Endothelial cell of umbilical vein (primary cell): ENCODE results near the gene REC8. TPM values are rescaled to one million over a fixed set of nuclear protein-coding genes. Genes with fewer than 3 reads are reported as not detected.

ENCODE experiments used
- BruUV-seq: library from RNA; stranded (reverse); fragments of 400-500 nt; replicated peaks from 2 replicates; lab custom pipeline; 2021; lab: Mats Ljungman, UMichigan
- CTCF ChIA-PET: fragments of 300-600, 350-600 bp; sonication (Branson Sonifier 250); formaldehyde crosslinking; loops from one replicate; lab custom pipeline; 2021; ENCODE audit warnings: antibody characterized with exemption, inconsistent platforms; lab: Charles Lee
- POLR2A ChIA-PET: fragments of 300-600, 350-600 bp; sonication (Branson Sonifier 250); formaldehyde crosslinking; loops from one replicate; lab custom pipeline; 2021; ENCODE audit warnings: antibody characterized with exemption, inconsistent platforms; lab: Charles Lee
- DNase-seq: peaks from one replicate; pipeline ENCODE4 v3.0.0-alpha.2; 2011; ENCODE audit warnings: low read depth, low spot score
- FAIRE-seq: peaks from 2 replicates; lab custom pipeline; 2011; peaks lifted over from hg19 to GRCh38; lab: Jason Lieb, UNC
- H2AFZ ChIP-seq: 2 replicates; pipeline ENCODE4 v1.6.0; 2012; ENCODE audit warnings: low read depth, low read length, control low read depth, inconsistent platforms
- H3K27ac ChIP-seq: 2 replicates; pipeline ENCODE4 v1.5.1; 2011; ENCODE audit warnings: low read depth, mild to moderate bottlenecking, control low read depth, low read length, moderate library complexity; ENCODE audit not compliant: insufficient read depth
- H3K27me3 ChIP-seq, 2 experiments: 2 replicates each; pipeline versions ENCODE4 v1.6.0 to v1.6.1; 2011; ENCODE audit warnings: low read length in 2 of 2, mixed read lengths in 1 of 2; ENCODE audit not compliant: control insufficient read depth in 2 of 2, insufficient read depth in 2 of 2
- H3K36me3 ChIP-seq, 2 experiments: 2 replicates in 1 of 2; 3 replicates in 1 of 2; pipeline ENCODE4 v1.5.1; 2011; ENCODE audit warnings: low read length in 2 of 2, mild to moderate bottlenecking in 1 of 2, moderate library complexity in 1 of 2; ENCODE audit not compliant: control insufficient read depth in 2 of 2, insufficient read depth in 2 of 2; ENCODE audit errors: extremely low read depth in 1 of 2
- H3K4me1 ChIP-seq: 3 replicates; pipeline ENCODE4 v1.5.1; 2011; ENCODE audit warnings: mild to moderate bottlenecking, low read length; ENCODE audit not compliant: control insufficient read depth, insufficient read depth; ENCODE audit errors: extremely low read depth
- H3K4me2 ChIP-seq: 2 replicates; pipeline ENCODE4 v1.6.1; 2011; ENCODE audit warnings: low read length, control low read depth, mixed read lengths; ENCODE audit not compliant: insufficient read depth
- H3K4me3 ChIP-seq, 3 experiments: fragments of 200-600 bp in 1 of 3; sonication (generic), shearing (Covaris generic) in 1 of 3; replicated peaks in 1 of 3; 2 replicates each; pipeline ENCODE4 v1.5.1; 2011 to 2016; ENCODE audit warnings: control low read depth in 3 of 3, low read length in 3 of 3, mild to moderate bottlenecking in 2 of 3, inconsistent platforms in 1 of 3, low read depth in 1 of 3, moderate library complexity in 1 of 3; ENCODE audit not compliant: insufficient read depth in 1 of 3
- H3K79me2 ChIP-seq: 2 replicates; pipeline ENCODE4 v1.6.0; 2012; ENCODE audit warnings: low read length, inconsistent platforms; ENCODE audit not compliant: control insufficient read depth, insufficient read depth
- H3K9ac ChIP-seq: replicated peaks from 2 replicates; pipeline ENCODE3; 2011; ENCODE audit warnings: low read length, control low read depth; ENCODE audit not compliant: insufficient read depth; ENCODE audit errors: extremely low read depth
- H3K9me1 ChIP-seq: replicated peaks from 3 replicates; pipeline ENCODE4 v1.6.0; 2011; ENCODE audit warnings: mild to moderate bottlenecking, low read length; ENCODE audit not compliant: control insufficient read depth, insufficient read depth; ENCODE audit errors: extremely low read depth
- H3K9me3 ChIP-seq: replicated peaks from 2 replicates; pipeline ENCODE4 v1.5.1; 2012; ENCODE audit warnings: low read length, inconsistent platforms; ENCODE audit not compliant: control insufficient read depth, insufficient read depth
- H4K20me1 ChIP-seq: replicated peaks from 2 replicates; pipeline ENCODE3; 2011; ENCODE audit warnings: mild to moderate bottlenecking, low read length; ENCODE audit not compliant: control insufficient read depth, insufficient read depth; ENCODE audit errors: extremely low read depth
- CTCF ChIP-seq, 2 donors: IDR thresholded peaks; 1 replicate in 1 of 2; 2 replicates in 1 of 2; pipeline ENCODE4 v1.5.1; 2011; ENCODE audit warnings: low read length in 2 of 2, mild to moderate bottlenecking in 2 of 2, moderate library complexity in 2 of 2, control low read depth in 1 of 2, inconsistent platforms in 1 of 2, low read depth in 1 of 2; ENCODE audit not compliant: insufficient read depth in 1 of 2; ENCODE audit errors: extremely low read depth in 1 of 2
- EZH2 ChIP-seq: IDR thresholded peaks from 2 replicates; pipeline ENCODE4 v1.6.1; 2012; ENCODE audit warnings: borderline replicate concordance, low read depth, mild to moderate bottlenecking, moderate library complexity, low read length, inconsistent platforms; ENCODE audit not compliant: severe bottlenecking
- FOS ChIP-seq: IDR thresholded peaks from 2 replicates; pipeline ENCODE4 v1.6.1; 2011; ENCODE audit warnings: mild to moderate bottlenecking, low read length, moderate library complexity, borderline replicate concordance; ENCODE audit not compliant: insufficient read depth
- GATA2 ChIP-seq: IDR thresholded peaks from 2 replicates; pipeline ENCODE4 v1.7.0; 2011; ENCODE audit warnings: low read depth, mild to moderate bottlenecking, moderate library complexity, mixed read lengths, low read length; ENCODE audit not compliant: insufficient read length, insufficient read depth
- JUN ChIP-seq: IDR thresholded peaks from 2 replicates; pipeline ENCODE4 v1.6.1; 2011; ENCODE audit warnings: borderline replicate concordance, low read depth; ENCODE audit not compliant: insufficient read length, insufficient read depth
- MAX ChIP-seq: IDR thresholded peaks from 2 replicates; pipeline ENCODE4 v1.6.1; 2011; ENCODE audit not compliant: insufficient read depth, insufficient read length
- MYC ChIP-seq: IDR thresholded peaks from one replicate; pipeline ENCODE4 v1.6.1; 2011; ENCODE audit warnings: mild to moderate bottlenecking, low read depth, low read length
- POLR2A ChIP-seq: IDR thresholded peaks from 2 replicates; pipeline ENCODE4 v1.6.1; 2012; ENCODE audit warnings: low read depth, mild to moderate bottlenecking, control low read depth, low read length
- POLR2AphosphoS5 ChIP-seq: IDR thresholded peaks from 2 replicates; pipeline ENCODE4 v1.6.1; 2012; ENCODE audit warnings: low read depth, mild to moderate bottlenecking, control low read depth, low read length, moderate library complexity; ENCODE audit not compliant: insufficient read depth
- dilution Hi-C: fragments of 300-500 bp; cut with MboI; formaldehyde crosslinking; loops from one replicate; pipeline ENCODE4 v1.15.0; 2019; ENCODE audit warnings: low sequenced_read_pairs; ENCODE audit not compliant: extremely low pct_ligation_motif_present
- intact Hi-C: fragments of 100-400 bp; cut with micrococcal nuclease; formaldehyde crosslinking; loops from one replicate; pipeline ENCODE4 v1.10.0; 2022
- polyA plus RNA-seq, 4 experiments: library from polyadenylated mRNA; depleted of rRNA in 3 of 4; stranded (reverse) in 3 of 4; unstranded in 1 of 4; fragments of >200 nt; gene quantifications; 2 replicates each; pipeline versions ENCODE4 v1.2.1 to v1.2.3, GENCODE V29; 2011 to 2012; ENCODE audit warnings: missing spikeins in 1 of 4
- total RNA-seq: library from RNA; stranded (reverse); gene quantifications from 2 replicates; pipeline ENCODE4 v1.2.3, GENCODE V29; 2021

The REC8 gene
- total and polyA plus RNA-seq, 2 donors (not counting 3 experiments of a cell fraction or from before 2014, with no cell fraction given) = 12.5 to 33.6 TPM

GRCh38 chr14:24176599-24176998, 4.7 kb downstream of the REC8 start:
- dilution Hi-C loops = no loop called here
- no peaks in the 10 kb centered on the region for H4K20me1 ChIP-seq
- TF ChIP-seq MYC (no peak), MAX (no peak), POLR2A (no peak), JUN (no peak), CTCF (IDR thresholded peaks at IDR 0.05; ENCODE audit: extremely low read depth in 1 of 2, insufficient read depth in 1 of 2, low read depth in 1 of 2, low read length in 2 of 2) (no peak), EZH2 (no peak), POLR2AphosphoS5 (no peak), GATA2 (no peak), FOS (no peak)
- H3K9me1 ChIP-seq = no peaks in the 10 kb centered on the region
- no peak overlapping the region for H2AFZ ChIP-seq
- H3K4me1 ChIP-seq = peaks cover 3% of the 10 kb centered on the region
- no peak overlapping the region for H3K27ac ChIP-seq
- no peak overlapping the region for H3K9ac ChIP-seq
- no peaks in the 10 kb centered on the region for H3K79me2 ChIP-seq
- ChIA-PET CTCF (no interaction called here), POLR2A (no interaction called here)
- FAIRE-seq (no peak), DNase-seq (no peak)
- H3K27me3 ChIP-seq = no peaks in the 10 kb centered on the region
- no TSS peak for BruUV-seq
- peaks cover 0 to 18% of the 10 kb centered on the region in 2 experiments for H3K36me3 ChIP-seq
- H3K9me3 ChIP-seq = no peaks in the 10 kb centered on the region
- no peak overlapping the region for H3K4me2 ChIP-seq
- intact Hi-C loops = no loop called here
- H3K4me3 ChIP-seq = no peak overlapping the region
